GM18498 (cell line): ENCODE measurements around the gene TSEN34.
A peak's percentile ranks its signal among the peaks of the same experiment; 100 is the strongest.

Experiments used
- ATAC-seq: cut with Tn5 transposase; IDR thresholded peaks from one replicate; pipeline ENCODE4 v1.9.1; 2021; ENCODE audit warnings: mild to moderate bottlenecking, moderate library complexity; ENCODE audit not compliant: unreplicated experiment

The TSEN34 gene

DNA sequence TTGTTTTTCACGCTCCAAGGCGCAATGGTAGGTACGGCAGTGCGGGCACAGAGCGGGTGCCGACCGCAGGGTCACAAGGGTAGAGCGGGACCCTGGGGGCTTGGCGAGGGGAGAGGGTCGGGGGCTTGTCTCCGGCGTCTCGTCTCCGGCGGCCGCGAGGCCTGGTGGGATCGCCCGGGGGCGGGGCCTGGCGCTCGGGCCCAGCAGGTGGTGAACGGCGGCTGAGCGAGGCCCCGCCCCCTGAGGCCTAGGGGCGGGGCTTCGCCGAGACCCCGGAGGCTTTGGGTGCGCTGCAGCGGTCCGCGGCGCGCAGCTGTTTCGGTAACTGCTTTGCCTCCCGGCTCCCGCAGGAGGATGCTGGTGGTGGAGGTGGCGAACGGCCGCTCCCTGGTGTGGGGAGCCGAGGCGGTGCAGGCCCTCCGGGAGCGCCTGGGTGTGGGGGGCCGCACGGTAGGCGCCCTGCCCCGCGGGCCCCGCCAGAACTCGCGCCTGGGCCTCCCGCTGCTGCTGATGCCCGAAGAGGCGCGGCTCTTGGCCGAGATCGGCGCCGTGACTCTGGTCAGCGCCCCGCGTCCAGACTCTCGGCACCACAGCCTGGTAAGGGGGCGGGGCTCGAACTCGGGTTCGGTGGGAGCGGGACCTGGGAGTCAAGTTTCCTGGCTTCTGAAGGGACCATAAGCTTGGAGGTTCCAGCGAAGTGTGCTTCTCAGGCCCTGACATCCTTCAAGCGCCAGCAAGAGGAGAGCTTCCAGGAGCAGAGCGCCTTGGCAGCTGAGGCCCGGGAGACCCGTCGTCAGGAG, at the start of gene TSEN34:
TSEN34 (plus strand) TSS at position 298 of the 800 bp plus-strand sequence; CDS start at position 355, 57 bp downstream.
- peak; percentile 35 for ATAC-seq

- ATAC-seq, result no peak
Observed at GRCh38 chr19:54141356-54141755, 49.8 kb upstream of the TSEN34 start.

DNA sequence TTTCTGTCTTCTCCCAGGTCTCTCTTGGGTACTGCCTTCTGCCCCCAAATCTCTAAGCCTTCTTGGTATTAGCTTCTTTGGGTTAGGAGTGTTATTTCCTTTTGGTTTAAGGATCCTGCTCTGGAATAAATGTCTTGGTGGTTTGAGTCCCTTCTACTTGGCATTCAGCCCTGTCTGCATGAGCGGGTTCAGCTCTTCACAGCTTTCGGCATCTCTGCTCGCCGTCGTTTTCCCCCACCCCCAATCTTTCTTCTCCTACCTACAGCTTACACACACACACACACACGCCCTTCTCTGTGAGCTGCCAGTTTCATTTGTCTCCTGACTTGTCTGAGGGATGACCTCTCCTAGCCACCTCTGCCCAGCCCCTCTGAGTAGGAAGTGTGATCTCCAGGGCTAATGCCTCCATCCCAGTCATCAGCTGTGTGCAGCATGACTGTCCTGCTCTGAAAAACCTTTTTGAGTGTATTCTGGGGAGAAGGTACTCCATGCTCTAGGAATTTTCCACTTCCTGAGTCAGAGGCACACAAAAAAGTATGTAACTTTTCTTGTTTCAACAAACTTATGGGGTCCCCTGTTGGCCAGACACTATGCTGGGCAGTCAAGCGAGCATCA, 48.8 kb upstream of the TSEN34 start:
- ATAC-seq, result no peak

DNA sequence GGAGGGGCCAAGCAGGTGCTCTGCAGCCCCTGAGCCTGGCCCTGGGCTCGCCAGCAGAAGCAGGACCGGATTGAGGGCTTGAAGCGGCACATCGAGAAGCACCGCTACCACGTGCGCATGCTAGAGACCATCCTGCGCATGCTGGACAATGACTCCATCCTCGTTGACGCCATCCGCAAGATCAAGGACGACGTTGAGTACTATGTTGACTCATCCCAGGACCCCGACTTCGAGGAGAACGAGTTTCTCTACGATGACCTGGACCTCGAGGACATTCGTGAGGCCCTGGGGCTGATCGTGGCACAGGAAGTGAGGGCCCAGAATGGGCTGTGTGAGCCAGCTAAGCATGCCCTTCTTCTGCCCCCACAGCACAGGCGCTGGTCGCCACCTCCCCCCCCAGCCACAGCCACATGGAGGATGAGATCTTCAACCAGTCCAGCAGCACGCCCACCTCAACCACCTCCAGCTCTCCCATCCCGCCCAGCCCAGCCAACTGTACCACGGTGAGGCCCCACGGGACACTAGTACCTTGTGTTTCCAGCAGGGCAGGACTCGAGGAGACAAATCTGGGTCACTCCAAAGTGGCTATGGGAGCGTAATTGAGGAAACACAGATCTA, 45.5 kb upstream of the TSEN34 start:
- ATAC-seq, result no peak

- ATAC-seq, result no peak
Observed at GRCh38 chr19:54147676-54148075, 43.4 kb upstream of the TSEN34 start.

DNA sequence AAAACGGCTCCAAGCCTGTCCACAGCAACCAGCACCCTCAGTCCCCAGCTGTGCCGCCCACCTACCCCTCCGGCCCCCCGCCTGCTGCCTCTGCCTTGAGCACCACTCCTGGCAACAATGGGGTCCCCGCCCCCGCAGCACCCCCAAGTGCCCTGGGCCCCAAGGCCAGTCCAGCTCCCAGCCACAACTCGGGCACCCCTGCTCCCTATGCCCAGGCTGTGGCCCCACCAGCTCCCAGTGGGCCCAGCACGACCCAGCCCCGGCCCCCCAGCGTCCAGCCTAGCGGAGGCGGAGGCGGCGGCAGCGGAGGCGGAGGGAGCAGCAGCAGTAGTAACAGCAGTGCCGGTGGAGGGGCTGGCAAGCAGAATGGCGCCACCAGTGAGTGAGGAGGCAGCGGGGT, 43.0 kb upstream of the TSEN34 start:
- ATAC-seq, result no peak

DNA sequence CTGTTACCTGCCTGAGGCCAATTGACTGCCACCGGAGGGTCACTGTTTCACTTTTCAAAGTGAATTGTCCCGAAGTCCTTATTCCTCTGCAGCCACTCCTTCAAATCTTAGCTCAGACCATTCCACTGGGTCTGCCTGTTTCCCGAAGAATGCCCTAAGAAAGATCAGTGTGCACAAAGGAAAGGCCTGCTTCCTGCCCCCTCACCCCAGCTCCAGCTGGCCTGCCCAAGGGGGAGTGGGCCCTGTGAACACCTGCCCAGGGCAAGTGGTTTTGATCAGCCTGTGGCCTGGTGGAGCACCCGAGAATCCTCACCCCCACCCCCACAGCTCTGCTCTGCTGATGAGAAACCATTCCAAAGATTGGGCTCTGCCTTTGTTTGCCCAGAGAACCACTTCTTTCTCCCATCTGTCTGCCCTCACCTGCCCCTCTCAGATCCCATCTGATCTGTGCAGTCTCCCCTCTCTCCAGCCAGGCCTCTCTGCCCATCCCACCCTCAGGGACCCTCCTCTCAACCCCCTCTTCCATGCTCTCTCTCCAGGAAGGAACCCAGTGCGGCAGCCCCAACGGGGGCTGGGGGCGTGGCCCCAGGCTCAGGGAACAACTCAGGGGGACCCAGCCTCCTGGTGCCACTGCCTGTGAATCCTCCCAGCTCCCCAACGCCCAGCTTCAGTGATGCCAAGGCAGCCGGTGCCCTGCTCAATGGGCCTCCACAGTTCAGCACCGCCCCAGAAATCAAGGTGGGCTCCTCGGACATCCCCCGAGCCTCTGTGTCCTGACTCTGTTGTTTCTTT, 41.9 kb upstream of the TSEN34 start:
- ATAC-seq, result no peak

DNA sequence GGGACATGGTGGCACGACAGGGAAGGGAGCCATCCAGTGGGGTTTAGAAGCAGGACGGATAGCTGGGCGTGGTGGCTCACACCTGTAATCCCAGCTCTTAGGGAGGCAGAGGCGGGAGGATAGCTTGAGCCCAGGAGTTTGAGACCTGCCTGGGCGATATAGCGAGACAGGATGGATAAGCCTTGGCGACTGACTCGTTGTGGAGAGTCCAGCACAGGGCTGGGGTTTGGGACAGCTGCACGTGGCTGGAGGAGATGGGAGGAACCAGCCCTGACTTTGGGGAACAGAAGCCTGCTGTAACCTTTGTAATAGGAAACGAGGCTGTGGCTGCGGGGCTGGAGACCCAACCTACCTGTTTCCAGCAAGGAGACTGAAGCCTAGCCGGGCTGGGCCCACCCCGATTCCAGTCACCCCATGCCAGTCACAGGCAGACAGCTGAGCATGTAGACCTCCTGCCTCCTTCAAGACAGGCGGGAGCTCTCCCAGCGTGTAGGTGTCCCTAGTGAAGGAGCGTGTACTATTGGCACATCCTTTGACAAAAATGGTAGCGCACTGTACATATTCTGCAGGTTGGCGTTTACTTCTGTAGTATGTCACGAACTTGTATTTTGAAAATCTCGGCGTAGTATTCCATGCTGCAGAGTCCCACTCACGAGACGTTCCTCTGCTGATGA, 39.6 kb upstream of the TSEN34 start:
- ATAC-seq, result no peak

DNA sequence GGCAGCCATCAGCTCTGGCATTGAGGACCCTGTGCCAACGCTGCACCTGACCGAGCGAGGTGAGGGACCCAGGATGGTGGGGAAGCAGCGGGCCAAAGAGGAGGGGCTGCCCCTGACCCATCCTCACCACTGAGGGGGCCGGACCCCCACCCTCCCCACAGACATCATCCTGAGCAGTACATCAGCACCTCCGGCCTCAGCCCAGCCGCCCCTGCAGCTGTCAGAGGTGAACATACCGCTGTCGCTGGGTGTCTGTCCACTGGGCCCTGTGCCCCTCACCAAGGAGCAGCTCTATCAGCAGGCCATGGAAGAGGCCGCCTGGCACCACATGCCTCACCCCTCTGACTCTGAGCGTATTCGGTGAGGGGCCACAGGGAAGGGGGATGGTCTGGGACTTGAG, 38.8 kb upstream of the TSEN34 start:
- ATAC-seq, result no peak

GRCh38 chr19:54152878-54153524, 38.1 kb upstream of the TSEN34 start:
- no peak for ATAC-seq

GRCh38 chr19:54153731-54154326, 37.3 kb upstream of the TSEN34 start:
- no peak for ATAC-seq

GRCh38 chr19:54154603-54155345, 36.3 kb upstream of the TSEN34 start:
- no peak for ATAC-seq

DNA sequence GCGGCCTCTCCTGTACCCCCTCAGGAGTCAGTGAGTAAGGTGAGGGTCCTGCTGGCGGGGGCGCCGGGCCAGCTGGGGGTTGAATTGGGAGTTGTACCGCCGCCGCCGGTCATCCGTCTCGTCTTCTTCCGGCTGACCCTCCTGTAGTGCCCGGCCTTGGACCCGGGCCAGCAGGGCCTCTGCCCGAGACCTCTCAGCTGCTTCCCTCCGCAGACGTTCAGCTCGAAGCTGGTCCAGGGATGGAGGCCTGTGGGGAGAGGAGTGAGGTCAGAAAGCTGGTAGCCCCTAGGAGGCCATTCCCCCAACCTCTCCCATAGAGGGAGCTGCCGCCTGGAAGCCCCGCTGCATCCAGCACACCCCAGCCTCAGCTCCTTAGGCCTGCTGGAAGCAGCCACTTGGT, 35.4 kb upstream of the TSEN34 start:
- ATAC-seq, result no peak

DNA sequence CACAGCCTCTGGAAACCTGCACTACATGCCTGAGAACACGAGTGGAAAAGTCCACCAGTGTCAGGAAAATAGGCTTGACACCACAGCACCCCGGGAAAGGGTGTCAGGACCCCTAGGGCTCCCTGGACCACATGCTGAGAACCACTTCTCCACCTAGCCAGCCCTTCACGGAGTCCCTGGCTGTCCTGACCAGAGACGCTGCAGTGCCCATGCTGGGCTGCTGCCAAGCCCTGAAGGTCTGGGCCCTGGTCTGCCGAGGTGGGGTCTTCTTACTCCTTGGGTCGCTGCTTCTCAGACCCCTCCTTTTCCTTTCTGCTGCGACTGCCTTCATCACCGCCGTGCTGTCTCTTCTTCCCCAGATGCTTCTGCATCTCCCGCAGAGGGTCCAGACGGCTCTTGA, 34.6 kb upstream of the TSEN34 start:
- no peak for ATAC-seq

DNA sequence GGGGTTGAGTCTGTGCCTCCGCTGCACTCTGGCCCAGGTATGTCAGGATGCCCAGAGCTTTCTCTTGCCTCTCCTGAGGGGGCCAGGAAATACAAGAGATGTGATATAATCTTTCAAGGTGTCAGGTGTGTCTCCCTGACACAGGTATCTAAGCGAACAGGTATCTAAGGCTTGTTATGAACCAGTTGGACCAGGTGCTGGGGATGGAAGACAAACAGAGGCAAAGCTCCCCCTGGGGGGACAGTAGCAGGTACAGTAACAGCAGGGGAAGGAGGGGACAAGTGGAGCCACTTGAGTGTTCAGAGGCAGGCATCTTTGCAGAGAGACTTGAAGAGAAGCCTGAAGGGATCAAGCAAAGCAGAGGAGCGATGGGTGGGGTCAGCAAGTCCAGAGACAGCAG, 34.2 kb upstream of the TSEN34 start:
- no peak for ATAC-seq

- no peak for ATAC-seq
Observed at GRCh38 chr19:54158812-54159351, 32.2 kb upstream of the TSEN34 start.

DNA sequence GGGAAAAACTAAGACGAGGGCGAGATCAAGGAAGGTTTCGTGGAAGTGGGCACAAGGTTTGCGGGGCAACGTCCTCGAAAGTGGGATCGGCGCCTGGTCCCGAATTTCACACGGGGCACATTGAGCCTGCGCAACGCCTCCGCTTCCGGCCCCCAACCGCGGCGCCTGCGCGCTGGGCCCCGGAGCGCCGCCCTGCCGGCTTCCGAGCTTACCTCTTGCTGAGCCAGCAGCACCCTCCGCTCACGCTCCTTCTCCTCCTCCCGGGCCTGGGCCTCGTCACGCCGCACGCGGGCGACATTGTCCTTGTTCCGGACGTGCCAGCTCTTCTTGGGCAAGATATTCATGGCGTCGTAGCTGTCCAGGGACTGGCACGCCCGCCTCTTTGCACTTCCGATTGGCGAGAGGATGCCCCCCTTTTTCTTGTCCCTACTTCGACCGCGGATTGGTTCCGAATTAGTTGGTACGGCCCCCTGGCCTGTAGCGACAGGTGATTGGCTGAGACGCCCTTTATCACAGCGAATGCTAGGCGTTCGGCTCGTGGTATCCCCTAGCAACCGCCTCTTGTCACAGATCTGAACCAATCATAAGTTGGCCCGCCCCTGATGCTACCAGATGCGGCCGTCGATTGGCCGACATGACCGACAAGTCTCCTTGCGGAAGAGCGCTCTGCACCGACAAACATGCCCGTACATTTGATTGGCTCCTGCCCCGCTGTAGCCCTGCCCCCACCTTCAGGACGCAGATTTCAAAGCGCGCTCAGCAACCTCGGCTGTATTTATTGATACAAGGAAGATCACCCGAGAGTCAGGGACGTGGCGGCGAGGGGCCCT, 31.5 kb upstream of the TSEN34 start, which contains the start of gene LENG1:
LENG1 (minus strand) TSS at position 370 of the 830 bp plus-strand sequence; CDS start at position 344, 26 bp downstream.
- peak; percentile 93 for ATAC-seq
